Tongue (tissue), 2 donors: Measurements from ENCODE around the gene CLEC9A. TPM values are rescaled to one million over a fixed set of nuclear protein-coding genes. Genes with fewer than 3 reads are reported as not detected.

Experiments used
- DNase-seq: peaks from one replicate; pipeline ENCODE4 v3.0.0-alpha.2; 2015
- total RNA-seq: library from RNA; depleted of rRNA; stranded (reverse); fragments of >200 nt; gene quantifications from one replicate; pipeline ENCODE4 v1.2.3, GENCODE V29; 2014

The CLEC9A gene
- total RNA-seq, 1 donor from 2014 or later = 0.82 TPM

DNA sequence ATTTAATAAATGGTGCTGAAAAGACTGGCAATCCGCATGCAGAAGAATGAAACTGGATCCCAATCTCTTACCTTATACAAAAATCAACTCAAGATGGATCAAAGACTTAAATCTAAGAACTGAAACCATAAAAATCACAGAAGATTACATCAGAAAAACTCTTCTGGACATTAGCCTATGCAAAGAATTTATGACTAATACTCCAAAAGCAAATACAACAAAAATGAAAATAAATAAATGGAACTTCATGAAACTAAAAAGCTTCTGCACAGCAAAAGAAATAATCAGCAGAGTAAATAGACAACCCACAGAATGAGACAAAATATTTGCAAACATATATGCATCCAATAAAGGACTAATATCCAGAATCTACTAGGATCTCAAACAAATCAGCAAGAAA, 82.6 kb downstream of the CLEC9A start:
- no peak for DNase-seq

DNA sequence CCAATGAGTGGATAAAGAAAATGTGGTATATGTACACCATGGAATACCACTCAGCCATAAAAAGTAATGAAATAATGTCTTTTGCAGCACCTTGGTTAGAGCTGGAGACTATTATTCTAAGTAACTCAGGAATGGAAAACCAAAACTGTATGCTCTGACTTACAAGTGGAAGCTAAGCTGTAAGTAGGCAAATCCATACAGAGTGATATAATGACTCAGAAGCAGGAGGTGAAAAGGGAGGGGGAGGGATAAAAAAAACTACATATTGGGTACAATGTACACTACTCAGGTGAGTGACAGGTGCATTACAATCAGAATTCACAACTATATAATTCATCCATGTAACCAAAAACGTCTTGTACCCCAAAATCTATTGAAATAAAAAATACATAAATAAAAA, 83.4 kb downstream of the CLEC9A start:
- DNase-seq = no peak

DNA sequence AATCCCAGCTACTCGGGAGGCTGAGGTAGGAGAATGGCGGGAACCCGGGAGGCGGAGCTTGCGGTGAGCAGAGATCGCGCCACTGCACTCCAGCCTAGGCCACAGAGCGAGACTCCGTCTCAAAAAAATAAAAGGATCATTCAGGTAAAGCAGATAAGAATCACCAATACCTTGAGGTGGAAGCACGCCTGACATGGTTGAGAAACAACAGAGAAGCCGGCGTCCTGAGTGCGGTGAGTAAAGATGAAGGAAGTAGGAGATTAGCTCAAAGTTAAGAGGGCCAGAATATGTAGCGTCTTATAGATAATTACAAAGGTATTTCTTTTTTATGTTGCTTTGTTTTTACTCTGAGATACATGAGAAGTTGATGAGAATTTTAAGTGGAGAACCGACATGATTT, 84.8 kb downstream of the CLEC9A start:
- no peak for DNase-seq

Other genes with a start within 250 kb of the CLEC9A start
- 0.51 TPM for gene KLRF1, start 203.2 kb upstream of the CLEC9A start, total RNA-seq
- gene CLEC2B, start 161.3 kb upstream of the CLEC9A start, total RNA-seq = 25.2 TPM
- gene KLRF2, start 149.2 kb upstream of the CLEC9A start, total RNA-seq = not detected
- gene CLEC2A, start 98.3 kb upstream of the CLEC9A start, total RNA-seq = not detected
- not detected for gene CLEC12A, start 59.3 kb upstream of the CLEC9A start, total RNA-seq
- gene CLEC1B, start 31.6 kb upstream of the CLEC9A start, total RNA-seq = not detected
- not detected for gene CLEC12B, start 20.1 kb upstream of the CLEC9A start, total RNA-seq
- 2.7 TPM for gene CLEC1A, start 68.3 kb downstream of the CLEC9A start, total RNA-seq
- 3.6 TPM for gene CLEC7A, start 99.5 kb downstream of the CLEC9A start, total RNA-seq
- gene OLR1, start 141.4 kb downstream of the CLEC9A start, total RNA-seq = 1.2 TPM
- not detected for gene TMEM52B, start 148.3 kb downstream of the CLEC9A start, total RNA-seq
- gene GABARAPL1, start 182.2 kb downstream of the CLEC9A start, total RNA-seq = 76.4 TPM